HG02642 (cell line): ENCODE data around the gene MRPS34.

Experiments
- ATAC-seq: cut with Tn5 transposase; IDR thresholded peaks from one replicate; pipeline ENCODE4 v1.9.1; 2021; ENCODE audit warnings: mild to moderate bottlenecking; ENCODE audit not compliant: unreplicated experiment, poor library complexity

The MRPS34 gene

GRCh38 chr16:1758923-1759322, 14.0 kb downstream of the MRPS34 start:
- no peak for ATAC-seq

GRCh38 chr16:1757714-1758461, 15.0 kb downstream of the MRPS34 start:
- no peak for ATAC-seq

- no peak for ATAC-seq
Measured at GRCh38 chr16:1754204-1754603, 18.7 kb downstream of the MRPS34 start.

- no peak for ATAC-seq
Measured at GRCh38 chr16:1752853-1753252, 20.1 kb downstream of the MRPS34 start.

GRCh38 chr16:1751946-1752345, 21.0 kb downstream of the MRPS34 start:
- no peak for ATAC-seq

GRCh38 chr16:1749152-1750117, 23.5 kb downstream of the MRPS34 start:
- ATAC-seq: no peak

GRCh38 chr16:1747934-1748333, 25.0 kb downstream of the MRPS34 start:
- no peak for ATAC-seq

- no peak for ATAC-seq
Measured at GRCh38 chr16:1746693-1747195, 26.2 kb downstream of the MRPS34 start.

- ATAC-seq: no peak
Measured at GRCh38 chr16:1745900-1746692, 26.8 kb downstream of the MRPS34 start.

- no peak for ATAC-seq
Measured at GRCh38 chr16:1745181-1745899, 27.6 kb downstream of the MRPS34 start.

GRCh38 chr16:1744338-1744840, 28.5 kb downstream of the MRPS34 start:
- ATAC-seq: no peak

- no peak for ATAC-seq
Measured at GRCh38 chr16:1743376-1744337, 29.3 kb downstream of the MRPS34 start.

- ATAC-seq: no peak
Measured at GRCh38 chr16:1741553-1742165, 31.3 kb downstream of the MRPS34 start.

- no peak for ATAC-seq
Measured at GRCh38 chr16:1740781-1741490, 32.0 kb downstream of the MRPS34 start.

- no peak for ATAC-seq
Measured at GRCh38 chr16:1740234-1740633, 32.7 kb downstream of the MRPS34 start.

GRCh38 chr16:1734816-1735215, 38.1 kb downstream of the MRPS34 start:
- no peak for ATAC-seq

- ATAC-seq: no peak
Measured at GRCh38 chr16:1734123-1734522, 38.8 kb downstream of the MRPS34 start.
